ENCODE measurements around the gene STIM2. TPM values are rescaled to one million over a fixed set of nuclear protein-coding genes. Genes with fewer than 3 reads are reported as not detected.
"Not testable (repeated sequence)": the region's sequence is repeated elsewhere in the genome, so short reads cannot be mapped to it uniquely, and the experiment has no call there.

The STIM2 gene
- total and polyA plus RNA-seq, 2 of the 4 experiments (the other 2 are of a cell fraction): 16.1 to 27.6 TPM

- Histone ChIP-seq H2BK5ac (ENCODE audit: low read depth, low read length, poor library complexity, severe bottlenecking) (no peak overlapping the region), H2BK20ac (ENCODE audit: low read depth, low read length) (no peak overlapping the region), H3K27ac (ENCODE audit: insufficient read depth, low read length) (no peak overlapping the region), H2AK5ac (ENCODE audit: low read depth, low read length) (no peak overlapping the region), H4K5ac (ENCODE audit: low read depth, low read length) (no peak overlapping the region), H3K79me1 (ENCODE audit: low read depth in 1 of 2, low read length in 2 of 2) (peaks cover 28 to 36% of the 10 kb centered on the region in 2 experiments), H3K27me3 (ENCODE audit: control insufficient read depth, insufficient read depth, low read length) (no peaks in the 10 kb centered on the region), H3K4me1 (ENCODE audit: control insufficient read depth, insufficient read depth, low read length) (peaks cover 3% of the 10 kb centered on the region), H2BK15ac (ENCODE audit: low read depth, low read length) (no peak overlapping the region), H4K91ac (ENCODE audit: insufficient read depth, low read depth, low read length) (no peak overlapping the region), H3K9me3 (ENCODE audit: control insufficient read depth, insufficient read depth, low read length) (no peaks in the 10 kb centered on the region), H4K20me1 (ENCODE audit: insufficient read depth, low read length) (no peaks in the 10 kb centered on the region; the same call in 1 of the 2 replicates), H2BK120ac (ENCODE audit: low read depth, low read length) (no peak overlapping the region), H2AFZ (replicated peaks; ENCODE audit: low read length, poor library complexity) (no peak overlapping the region), H3K56ac (ENCODE audit: extremely low read depth, insufficient read depth, low read length) (no peak overlapping the region), H2AK9ac (replicated peaks; ENCODE audit: low read depth, low read length, poor library complexity) (no peak overlapping the region), H3K36me3 (ENCODE audit: control insufficient read depth, insufficient read depth, low read length) (no peaks in the 10 kb centered on the region), H3K9me1 (ENCODE audit: insufficient read depth, low read length) (0 out of 2 replicates have a peak, but pooled peaks cover 4% of the 10 kb centered on the region), H3K9ac (ENCODE audit: low read depth, low read length) (no peak overlapping the region), H3K18ac (ENCODE audit: low read depth, low read length) (no peak overlapping the region), H3K4me2 (ENCODE audit: low read depth, low read length) (no peak overlapping the region), H4K8ac (ENCODE audit: low read depth in 2 of 2, low read length in 2 of 2) (no peak overlapping the region), H3K4ac (ENCODE audit: low read depth, low read length) (no peak overlapping the region), H3K14ac (replicated peaks; ENCODE audit: low read depth, low read length) (no peak overlapping the region), H3K23ac (ENCODE audit: low read depth, low read length) (no peak overlapping the region), H3K4me3 (ENCODE audit: insufficient read depth, low read depth, low read length) (no peak overlapping the region)
- no CpG with 5 or more reads among the region's 2 CpGs for WGBS, 2 experiments (ENCODE audit: extremely low coverage in 2 of 2, insufficient read length in 1 of 2)
- POLR2A ChIA-PET (ENCODE audit: unreplicated experiment): no interaction called here
- BruUV-seq (replicated peaks): no TSS peak
- DNase-seq (peak; percentile 38), ATAC-seq (ENCODE audit: low read depth) (no peak)
- intact Hi-C loops (cut with micrococcal nuclease) (no loop called here), dilution Hi-C loops (cut with HindIII; ENCODE audit: low sequenced_read_pairs, unreplicated experiment) (no loop called here), in situ Hi-C loops (cut with MboI; ENCODE audit: low sequenced_read_pairs) (no loop called here)
- TF ChIP-seq RCOR1 (IDR thresholded peaks at IDR 0.05; ENCODE audit: insufficient replicate concordance, low read length) (no peak), POLR2A (IDR thresholded peaks at IDR 0.05; ENCODE audit: low read depth, low read length) (no peak), SMC3 (IDR thresholded peaks at IDR 0.05; ENCODE audit: low read depth, low read length) (no peak)
- CTCF ChIA-PET: interaction anchor here (0.7 kb wide), 1 partner anchor 561 kb away, joined by 3 read pairs; no protein-coding TSS in a partner anchor
Measured at GRCh38 chr4:26893491-26893890, 32.9 kb downstream of the STIM2 start.

- H3K23ac ChIP-seq (ENCODE audit: low read depth, low read length); dilution Hi-C loops (cut with HindIII; ENCODE audit: low sequenced_read_pairs, unreplicated experiment); H4K91ac ChIP-seq (ENCODE audit: insufficient read depth, low read depth, low read length); H2BK5ac ChIP-seq (ENCODE audit: low read depth, low read length, poor library complexity, severe bottlenecking); H3K9ac ChIP-seq (ENCODE audit: low read depth, low read length); H4K20me1 ChIP-seq (ENCODE audit: insufficient read depth, low read length); H3K4me3 ChIP-seq (ENCODE audit: insufficient read depth, low read depth, low read length); ATAC-seq (ENCODE audit: low read depth); BruUV-seq (replicated peaks); POLR2A ChIA-PET (ENCODE audit: unreplicated experiment); H4K5ac ChIP-seq (ENCODE audit: low read depth, low read length); H3K27me3 ChIP-seq (ENCODE audit: control insufficient read depth, insufficient read depth, low read length); H3K4me2 ChIP-seq (ENCODE audit: low read depth, low read length); H3K9me1 ChIP-seq (ENCODE audit: insufficient read depth, low read length); in situ Hi-C loops (cut with MboI; ENCODE audit: low sequenced_read_pairs); H2AFZ ChIP-seq (replicated peaks; ENCODE audit: low read length, poor library complexity); H2BK15ac ChIP-seq (ENCODE audit: low read depth, low read length); H2BK120ac ChIP-seq (ENCODE audit: low read depth, low read length); intact Hi-C loops (cut with micrococcal nuclease); H2AK9ac ChIP-seq (replicated peaks; ENCODE audit: low read depth, low read length, poor library complexity); H3K56ac ChIP-seq (ENCODE audit: extremely low read depth, insufficient read depth, low read length); H3K18ac ChIP-seq (ENCODE audit: low read depth, low read length); H3K4me1 ChIP-seq (ENCODE audit: control insufficient read depth, insufficient read depth, low read length); H4K8ac ChIP-seq (ENCODE audit: low read depth in 2 of 2, low read length in 2 of 2); CTCF ChIA-PET; DNase-seq; H2AK5ac ChIP-seq (ENCODE audit: low read depth, low read length); H3K4ac ChIP-seq (ENCODE audit: low read depth, low read length); H2BK20ac ChIP-seq (ENCODE audit: low read depth, low read length); H3K14ac ChIP-seq (replicated peaks; ENCODE audit: low read depth, low read length); H3K9me3 ChIP-seq (ENCODE audit: control insufficient read depth, insufficient read depth, low read length); H3K27ac ChIP-seq (ENCODE audit: insufficient read depth, low read length); H3K36me3 ChIP-seq (ENCODE audit: control insufficient read depth, insufficient read depth, low read length): not testable (repeated sequence)
- peaks cover 19 to 29% of the 10 kb centered on the region in 2 experiments for H3K79me1 ChIP-seq (ENCODE audit: low read depth in 1 of 2, low read length in 2 of 2)
- WGBS, 2 experiments (ENCODE audit: extremely low coverage in 2 of 2, insufficient read length in 1 of 2): no CpG with 5 or more reads among the region's 7 CpGs
Measured at GRCh38 chr4:26894881-26895280, 34.2 kb downstream of the STIM2 start.
